GM12864 (cell line): Measurements from ENCODE around the gene NXPH4.

ENCODE experiments used
- DNase-seq: peaks from one replicate; pipeline ENCODE4 v3.0.0-alpha.2; 2011; ENCODE audit warnings: low read depth
- H3K4me3 ChIP-seq: 2 replicates; pipeline ENCODE4 v1.5.1; 2011; ENCODE audit warnings: mild to moderate bottlenecking, low read depth, low read length, control low read depth
- CTCF ChIP-seq: IDR thresholded peaks from 2 replicates; pipeline ENCODE4 v1.5.1; 2011; ENCODE audit warnings: low read depth, mild to moderate bottlenecking, moderate library complexity, low read length, control low read depth, inconsistent platforms; ENCODE audit errors: missing control alignments

Gene NXPH4

GRCh38 chr12:57239587-57240065 lies 23.0 kb downstream of the NXPH4 start:
- TF ChIP-seq CTCF: no peak
- DNase-seq: no peak

GRCh38 chr12:57240066-57240921 lies 23.7 kb downstream of the NXPH4 start:
- peak; percentile 7 for TF ChIP-seq CTCF
- H3K4me3 ChIP-seq: peak overlapping the region; percentile 61
- DNase-seq: no peak

More at GRCh38 chr12:57239587-57240065, 23.0 kb downstream of the NXPH4 start:
- H3K4me3 ChIP-seq: peak overlapping the region; percentile 61

GRCh38 chr12:57240926-57241401 lies 24.4 kb downstream of the NXPH4 start:
- no peak for DNase-seq
- peak overlapping the region; percentile 61; the same call in 1 of the 2 replicates for H3K4me3 ChIP-seq
- no peak for TF ChIP-seq CTCF

- TF ChIP-seq CTCF: no peak
- no peak for DNase-seq
- H3K4me3 ChIP-seq: no peak overlapping the region
These were observed 25.1 kb downstream of the NXPH4 start for GRCh38 chr12:57241402-57242310.

- DNase-seq: no peak
- TF ChIP-seq CTCF: no peak
- H3K4me3 ChIP-seq: no peak overlapping the region
These were observed 25.7 kb downstream of the NXPH4 start for GRCh38 chr12:57242329-57242690.

- no peak for DNase-seq
- peak; percentile 77 for TF ChIP-seq CTCF
- peak overlapping the region; percentile 38 for H3K4me3 ChIP-seq
These were observed 26.3 kb downstream of the NXPH4 start for GRCh38 chr12:57242691-57243454.
